Activated CD4-positive, alpha-beta T cell treated with anti-CD3 and anti-CD28 coated beads for 1 hour (primary cell): ENCODE results near the gene LRG1.
"Not testable (repeated sequence)": the region's sequence is repeated elsewhere in the genome, so short reads cannot be mapped to it uniquely, and the experiment has no call there.

Experiments used
- DNase-seq: peaks from one replicate; pipeline ENCODE4 v3.0.0-alpha.2; 2020

The LRG1 gene

GRCh38 chr19:4550018-4550417, 10.2 kb upstream of the LRG1 start:
- no peak for DNase-seq

DNA sequence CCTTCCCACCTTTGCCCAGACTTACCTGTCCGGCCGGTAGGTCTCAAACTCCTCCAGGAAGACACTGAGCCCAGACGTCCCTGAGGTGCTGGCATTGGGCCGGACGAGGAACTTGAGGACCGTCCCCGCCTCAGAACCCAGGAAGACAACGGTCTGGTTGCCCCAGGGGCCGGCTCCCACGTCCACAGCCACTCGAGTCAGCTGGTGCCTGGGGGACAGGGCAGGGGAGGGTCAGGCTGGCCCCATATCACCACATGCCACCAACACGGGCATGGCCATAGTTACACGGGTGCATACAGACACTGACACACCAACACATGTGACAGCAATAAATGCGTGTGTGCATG, 8.4 kb upstream of the LRG1 start:
- DNase-seq = no peak

DNA sequence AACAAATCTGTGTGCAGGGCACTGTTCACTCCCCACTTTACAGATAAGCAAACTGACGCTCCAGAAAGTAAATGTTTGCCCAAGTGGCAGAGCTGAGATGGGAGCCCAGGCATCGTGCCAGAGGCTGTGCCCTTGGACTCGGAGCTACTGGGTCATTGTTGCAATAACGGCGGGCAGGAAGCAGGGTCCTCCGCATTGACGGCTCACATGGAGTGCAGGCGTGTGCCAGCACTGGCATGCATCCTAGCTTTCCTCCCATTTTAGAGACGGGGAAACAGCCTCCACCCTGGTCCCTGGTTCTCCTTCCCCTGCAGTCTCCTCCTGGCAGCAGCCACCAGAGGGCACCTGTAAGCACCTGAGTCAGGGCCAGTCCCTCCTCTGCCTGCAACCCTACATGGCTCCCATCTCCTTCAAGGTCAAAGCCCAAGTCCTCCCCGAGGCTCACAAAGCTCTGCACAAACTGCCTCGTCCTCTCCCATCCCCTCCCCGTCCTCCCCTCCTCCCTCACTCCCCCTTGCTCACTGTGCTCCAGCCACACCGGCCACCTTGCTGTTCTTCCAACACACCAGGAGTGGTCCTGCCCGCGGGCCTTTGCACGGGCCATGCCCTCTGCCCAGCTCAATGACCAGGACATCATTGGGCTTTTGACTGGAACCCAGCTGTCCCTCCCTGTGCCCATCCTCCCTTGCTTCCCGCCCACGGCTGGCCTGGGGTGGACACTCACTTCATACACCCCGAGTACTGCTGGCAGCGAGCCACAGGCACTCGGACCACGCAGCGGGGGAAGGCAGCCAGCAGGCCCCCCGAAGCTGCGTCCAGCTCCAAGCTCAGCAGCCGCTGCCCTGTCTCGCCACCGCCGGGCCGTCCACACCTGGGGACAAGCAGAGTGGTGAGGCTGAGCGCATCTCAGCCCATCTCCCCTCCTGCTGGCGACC, 7.7 kb upstream of the LRG1 start:
- DNase-seq = no peak

- no peak for DNase-seq
Observed at GRCh38 chr19:4543842-4544647, 4.2 kb upstream of the LRG1 start.

DNA sequence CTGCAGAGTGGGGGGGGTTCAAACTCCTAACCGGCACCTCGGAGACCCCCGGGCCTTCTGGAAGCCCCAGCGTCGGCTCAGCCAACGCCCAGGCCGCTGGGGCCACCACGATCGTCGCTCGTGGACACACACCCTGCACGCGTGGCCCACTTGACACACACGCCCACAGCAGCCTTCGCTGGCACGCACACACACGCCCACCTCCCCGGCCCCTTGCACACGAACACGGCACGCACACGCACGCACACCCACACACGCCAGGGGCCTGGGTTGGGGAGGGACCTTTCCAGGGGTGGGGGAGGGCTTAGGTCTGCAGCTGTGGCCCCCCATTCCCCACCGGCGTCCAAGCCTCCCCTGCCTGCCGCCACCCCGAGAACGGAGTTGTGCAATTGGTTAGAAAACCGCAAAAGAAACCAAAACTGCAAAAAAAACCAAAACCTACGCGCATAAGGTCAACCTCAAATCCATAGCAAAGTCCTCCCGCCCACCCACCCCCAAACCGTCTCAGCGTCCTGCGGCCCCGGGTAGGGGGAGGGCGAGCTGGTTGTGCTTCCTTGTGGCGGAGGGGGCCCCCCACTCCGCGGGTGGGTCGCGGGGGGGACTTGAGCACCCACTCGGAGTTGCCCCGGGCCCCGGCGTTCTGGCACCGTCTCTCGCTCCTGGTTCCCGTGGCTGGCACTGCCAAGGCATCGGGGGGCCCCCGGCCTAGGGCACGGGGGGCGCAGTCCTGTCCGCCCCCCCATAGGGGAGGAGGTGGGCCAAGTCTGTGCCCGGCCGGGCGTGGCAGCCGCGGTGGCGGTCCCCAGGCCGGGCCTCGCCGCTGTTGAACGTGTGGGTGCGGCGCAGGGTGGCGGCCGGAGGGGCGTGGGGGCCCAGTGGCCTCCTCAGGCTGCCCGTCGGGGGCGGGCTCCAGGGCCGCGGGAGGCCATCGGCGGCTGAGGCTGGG, 3.3 kb upstream of the LRG1 start:
- no peak for DNase-seq

- not testable (repeated sequence) for DNase-seq
Observed at GRCh38 chr19:4541806-4542145, 1.9 kb upstream of the LRG1 start.

GRCh38 chr19:4541114-4541805, 1.4 kb upstream of the LRG1 start:
- DNase-seq = no peak

GRCh38 chr19:4539169-4539692, 605 bp downstream of the LRG1 start:
- DNase-seq = no peak

- no peak for DNase-seq
Observed at GRCh38 chr19:4538601-4538954, 1.3 kb downstream of the LRG1 start.

DNA sequence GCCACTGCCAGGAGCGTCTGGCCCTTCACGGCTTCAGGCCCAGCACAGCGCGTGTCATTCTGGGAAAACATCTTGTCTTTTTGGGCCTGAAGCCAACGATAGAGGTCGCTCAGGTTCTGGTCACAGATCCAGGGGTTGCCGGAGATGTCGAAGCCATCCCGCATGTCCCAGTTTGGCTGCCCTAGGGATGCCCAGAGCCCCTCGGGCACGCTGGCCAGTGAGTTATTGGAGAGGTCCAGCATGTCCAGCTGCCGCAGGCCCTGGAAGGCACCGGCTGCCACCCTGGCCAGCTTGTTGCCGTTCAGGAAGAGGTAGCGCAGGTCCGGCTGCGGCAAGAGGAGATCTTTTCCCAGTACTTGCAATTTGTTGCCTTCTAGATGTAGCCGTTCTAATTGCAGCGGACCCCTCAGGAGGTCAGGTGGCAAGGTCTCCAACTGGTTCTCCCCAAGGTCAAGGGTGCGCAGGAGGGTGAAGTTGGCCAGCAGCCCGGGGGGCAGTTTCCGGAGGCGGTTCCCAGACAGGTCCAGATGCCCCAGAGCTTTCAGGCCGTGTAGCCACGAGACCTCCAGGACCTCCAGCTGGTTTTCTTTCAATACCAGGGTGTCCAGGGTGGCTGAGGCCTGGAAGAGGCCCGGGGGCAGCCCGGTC, 1.8 kb downstream of the LRG1 start:
- DNase-seq = no peak

GRCh38 chr19:4536798-4537197, 3.0 kb downstream of the LRG1 start:
- no peak for DNase-seq

DNA sequence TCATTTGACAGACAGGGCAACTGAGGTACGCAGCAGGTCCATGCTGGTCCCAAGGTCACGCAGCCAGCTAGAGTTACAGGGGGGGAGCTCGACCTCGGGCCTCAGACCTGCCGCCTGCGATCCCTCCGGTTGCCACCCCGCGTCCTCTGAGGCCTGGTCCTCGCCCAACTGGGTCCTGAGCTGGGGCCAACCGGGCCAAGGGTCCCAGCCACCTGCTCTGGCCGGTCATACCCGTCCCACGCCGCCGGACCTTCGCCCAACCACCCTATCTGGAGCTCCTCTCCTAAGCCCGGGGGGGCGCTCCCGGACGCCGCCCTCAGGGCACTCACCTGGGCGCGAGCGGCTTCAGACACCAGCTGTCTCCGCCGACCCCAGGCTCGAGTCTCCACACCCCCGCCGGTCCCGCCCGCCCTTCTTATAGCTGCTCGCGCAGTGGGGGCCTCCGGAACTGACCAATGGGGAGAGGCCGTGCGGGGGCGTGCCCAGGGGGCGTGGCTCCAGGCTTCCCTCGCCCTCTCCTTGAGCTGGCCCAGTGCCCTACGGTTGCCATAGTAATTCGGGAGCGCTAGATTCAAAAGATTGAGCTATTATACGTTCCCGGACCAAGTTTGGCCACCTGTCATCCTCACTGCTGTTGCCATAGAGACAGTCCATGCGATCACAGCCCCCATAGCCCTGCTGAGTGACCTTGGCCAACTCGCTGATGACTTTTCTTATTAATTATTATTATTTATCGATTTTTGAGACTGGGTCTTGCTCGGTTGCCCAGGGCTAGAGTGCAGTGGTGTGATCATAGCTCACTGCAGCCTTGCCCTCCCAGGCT, 4.8 kb downstream of the LRG1 start, which contains the start of gene PLIN5:
Gene PLIN5, minus strand, starts transcription at position 389 of the 823 bp plus-strand sequence. CDS start 1,150 bp downstream, outside the sequence.
- DNase-seq = peak; percentile 17

DNA sequence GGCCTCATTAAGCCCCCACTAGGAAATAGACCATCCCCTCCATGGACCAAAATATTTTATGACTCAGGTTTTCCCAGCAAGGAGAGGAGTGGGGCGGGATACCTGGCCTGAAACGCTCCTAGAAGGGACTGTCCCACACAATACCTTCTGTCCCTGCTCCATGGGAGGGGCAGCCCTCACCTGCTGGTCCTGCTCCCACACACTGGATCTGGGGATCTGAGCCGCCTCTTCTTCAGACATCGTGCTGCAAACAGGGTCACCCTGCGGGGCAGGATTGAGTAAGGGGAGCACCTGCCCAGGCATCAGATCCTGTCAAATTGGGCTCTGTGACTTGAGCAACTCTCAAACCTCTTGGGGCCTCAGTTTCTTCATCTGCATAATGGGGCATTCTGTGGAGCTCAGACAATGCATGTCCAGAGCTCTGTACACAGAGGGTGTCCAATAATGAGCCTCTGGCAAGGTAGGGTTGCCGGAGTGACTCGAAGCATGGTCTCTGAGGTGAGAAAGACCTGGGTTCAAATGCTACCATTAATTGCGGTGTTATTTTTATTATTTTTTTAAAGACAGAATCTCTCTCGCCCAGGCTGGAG, 5.9 kb downstream of the LRG1 start:
- DNase-seq = no peak

- no peak for DNase-seq
Observed at GRCh38 chr19:4533334-4533733, 6.5 kb downstream of the LRG1 start.

DNA sequence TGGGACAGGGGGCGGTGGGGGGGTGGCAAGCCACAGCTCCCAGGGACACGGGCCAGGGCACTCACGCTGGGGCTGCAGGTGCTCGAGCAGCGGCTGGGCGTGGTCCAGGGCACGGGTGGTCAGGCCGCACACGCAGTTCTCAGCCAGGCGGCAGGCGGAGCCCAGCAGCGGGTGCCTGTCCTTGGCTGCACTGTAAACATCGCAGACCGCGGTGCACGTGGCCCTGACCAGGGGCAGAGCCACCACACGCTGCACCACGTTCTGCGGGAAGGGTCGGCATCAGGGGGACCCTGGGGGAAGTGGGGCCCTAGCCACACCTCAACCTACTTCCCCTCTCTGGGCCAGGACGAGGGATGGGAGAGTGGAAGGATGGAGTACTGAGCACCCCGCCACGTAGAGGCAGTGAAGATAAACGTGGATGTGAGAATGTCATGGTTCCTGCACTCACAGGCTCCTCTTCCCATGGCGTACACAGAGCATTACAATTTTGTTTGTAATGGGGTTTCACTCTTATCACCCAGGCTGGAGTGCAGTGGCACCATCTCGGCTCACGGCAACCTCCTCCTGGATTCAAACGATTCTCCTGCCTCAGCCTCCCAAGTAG, 8.2 kb downstream of the LRG1 start:
- DNase-seq = no peak

DNA sequence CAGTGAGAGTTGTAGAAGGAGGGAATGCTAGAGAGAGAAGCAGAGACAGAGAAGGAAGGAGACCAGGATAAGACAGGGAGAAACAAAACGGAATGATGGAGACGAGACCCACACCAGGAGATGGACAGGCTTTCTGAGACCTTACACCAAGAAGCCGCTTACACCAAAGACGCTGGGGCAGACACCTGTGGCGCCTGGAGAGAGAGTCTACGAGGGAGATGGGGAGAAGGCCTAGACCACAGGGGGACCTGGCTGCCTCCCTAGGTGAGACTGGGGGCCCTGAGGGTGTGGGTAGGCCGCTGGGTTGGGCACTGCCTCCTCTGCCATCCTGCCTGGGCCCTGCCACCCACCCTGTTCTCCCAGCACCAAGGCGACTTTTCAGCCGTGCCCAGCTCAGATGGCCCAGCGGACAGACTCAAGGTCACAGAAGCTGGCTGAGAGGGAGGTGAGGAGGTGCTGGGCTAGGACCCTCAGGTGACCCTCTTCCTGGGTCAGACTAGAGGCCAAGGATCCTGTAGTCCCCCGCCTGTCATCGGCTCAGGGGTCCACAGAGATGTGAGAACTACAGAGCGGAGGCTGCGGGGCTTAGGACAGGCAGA, 9.8 kb downstream of the LRG1 start:
- DNase-seq = no peak

DNA sequence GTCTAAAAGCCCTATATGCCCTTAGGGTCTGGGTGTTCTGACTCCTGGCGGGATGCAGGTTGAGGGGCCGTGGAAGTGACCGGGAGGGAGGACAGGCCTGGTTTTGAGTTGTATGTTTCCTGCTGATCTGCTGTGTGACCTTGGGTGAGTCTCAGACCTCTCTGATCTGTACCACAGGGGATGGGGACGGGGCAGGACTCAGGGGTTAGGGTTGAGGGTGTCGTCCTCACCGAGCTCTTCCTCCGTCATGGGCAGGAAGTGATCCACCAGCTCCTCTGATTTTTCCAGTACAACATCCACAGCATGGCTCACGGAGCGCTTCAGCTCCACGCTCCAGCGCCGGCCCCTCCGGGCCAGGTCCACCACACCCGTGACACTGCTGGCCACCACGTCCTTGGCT, 11.0 kb downstream of the LRG1 start:
- no peak for DNase-seq

GRCh38 chr19:4527377-4527776, 12.5 kb downstream of the LRG1 start:
- DNase-seq = not testable (repeated sequence)

GRCh38 chr19:4525563-4526002, 14.3 kb downstream of the LRG1 start:
- no peak for DNase-seq
